GM18526 (cell line): ENCODE data around the gene PDXP.

Experiments
- POLR2A ChIP-seq: IDR thresholded peaks from 3 replicates; pipeline ENCODE4 v1.6.1; 2011; ENCODE audit not compliant: insufficient read length; ENCODE audit errors: extremely low read depth

Gene PDXP

DNA sequence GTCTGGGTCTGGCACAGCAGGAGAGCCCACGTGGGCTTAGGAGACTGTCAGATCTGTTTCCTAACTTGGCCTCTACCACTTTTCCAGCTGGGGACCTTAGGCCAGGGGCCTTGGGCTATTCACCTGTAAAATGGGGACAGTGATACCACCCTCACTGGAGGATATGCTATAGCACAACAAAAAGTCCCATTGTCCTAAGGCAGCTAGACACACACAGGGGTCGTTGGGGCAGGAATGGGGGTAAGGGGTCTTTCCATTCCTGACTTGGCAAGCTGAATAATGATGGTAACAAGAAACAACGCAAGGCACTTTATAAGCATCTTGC, 21.6 kb upstream of the PDXP start:
- no peak for TF ChIP-seq POLR2A

DNA sequence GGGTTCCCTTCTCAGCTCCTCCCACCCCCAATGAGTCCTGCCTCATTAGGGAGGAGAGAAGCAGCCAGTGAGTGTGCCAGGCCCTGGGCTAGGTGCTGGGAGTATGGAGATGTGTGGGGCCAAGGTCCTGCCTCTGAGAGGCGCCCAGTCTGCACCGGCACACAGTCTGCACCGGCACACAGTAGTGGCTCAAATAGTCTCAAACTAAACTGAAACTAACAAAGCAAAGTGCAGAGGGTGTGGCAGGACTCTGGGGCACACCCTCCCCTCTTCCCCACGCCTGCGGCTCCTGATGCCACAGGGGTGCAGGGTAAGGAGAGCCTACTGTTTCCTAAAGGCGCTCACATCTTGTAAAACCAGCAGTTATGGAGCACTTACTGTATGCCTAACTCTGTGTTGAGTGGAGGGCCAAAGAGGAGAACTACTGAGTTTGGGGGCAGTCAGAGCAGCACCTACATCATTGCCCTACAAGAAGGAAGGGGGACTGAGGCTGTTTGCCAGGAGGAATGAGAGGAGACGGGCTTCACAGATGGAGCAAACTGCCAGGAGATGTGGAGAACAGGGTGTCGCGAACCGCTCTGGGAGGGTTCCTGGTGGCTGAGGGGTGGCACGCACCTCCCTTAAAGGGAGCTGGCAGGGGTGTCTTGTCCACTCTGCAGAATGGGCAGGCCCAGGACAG, 20.0 kb upstream of the PDXP start:
- no peak for TF ChIP-seq POLR2A

DNA sequence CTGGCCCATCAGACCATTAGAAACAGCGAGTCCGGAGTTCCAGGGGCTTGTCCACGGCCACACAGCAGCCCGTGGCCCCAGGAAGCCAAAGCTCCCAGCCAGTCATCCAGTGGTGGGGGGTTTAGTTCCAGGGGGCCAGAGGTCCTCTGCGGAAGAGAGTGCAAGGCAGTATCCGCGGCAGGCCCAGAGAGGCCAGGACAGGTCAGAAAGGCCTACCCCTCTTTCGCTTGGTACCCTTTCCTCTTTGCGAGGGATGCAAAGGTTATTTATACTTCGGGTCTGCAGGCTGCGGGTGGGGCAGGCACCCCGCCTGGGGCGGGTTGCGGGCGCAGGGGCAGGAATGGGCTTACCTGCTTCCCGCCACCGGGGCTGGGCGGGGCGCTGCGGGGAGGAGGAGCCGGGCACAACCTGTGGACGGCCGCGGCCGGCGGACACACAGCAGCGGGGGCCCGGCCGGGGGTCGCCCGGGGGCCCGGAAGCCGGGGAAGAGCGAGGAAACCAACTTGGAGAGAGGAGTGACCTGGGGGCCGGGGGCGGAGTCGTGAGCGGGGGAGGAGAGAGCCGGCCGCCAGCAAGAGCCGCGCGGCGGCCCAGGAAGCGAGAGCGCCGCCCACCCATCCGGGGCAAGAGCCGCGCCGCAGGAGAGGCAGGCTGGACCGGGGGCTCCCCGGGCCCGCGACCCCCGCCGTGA, 19.3 kb upstream of the PDXP start, which contains the start of gene SH3BP1:
Gene SH3BP1, plus strand, starts transcription at position 600 of the 691 bp plus-strand sequence. CDS start 119 bp downstream, outside the sequence.
- peak; percentile 38 for TF ChIP-seq POLR2A

DNA sequence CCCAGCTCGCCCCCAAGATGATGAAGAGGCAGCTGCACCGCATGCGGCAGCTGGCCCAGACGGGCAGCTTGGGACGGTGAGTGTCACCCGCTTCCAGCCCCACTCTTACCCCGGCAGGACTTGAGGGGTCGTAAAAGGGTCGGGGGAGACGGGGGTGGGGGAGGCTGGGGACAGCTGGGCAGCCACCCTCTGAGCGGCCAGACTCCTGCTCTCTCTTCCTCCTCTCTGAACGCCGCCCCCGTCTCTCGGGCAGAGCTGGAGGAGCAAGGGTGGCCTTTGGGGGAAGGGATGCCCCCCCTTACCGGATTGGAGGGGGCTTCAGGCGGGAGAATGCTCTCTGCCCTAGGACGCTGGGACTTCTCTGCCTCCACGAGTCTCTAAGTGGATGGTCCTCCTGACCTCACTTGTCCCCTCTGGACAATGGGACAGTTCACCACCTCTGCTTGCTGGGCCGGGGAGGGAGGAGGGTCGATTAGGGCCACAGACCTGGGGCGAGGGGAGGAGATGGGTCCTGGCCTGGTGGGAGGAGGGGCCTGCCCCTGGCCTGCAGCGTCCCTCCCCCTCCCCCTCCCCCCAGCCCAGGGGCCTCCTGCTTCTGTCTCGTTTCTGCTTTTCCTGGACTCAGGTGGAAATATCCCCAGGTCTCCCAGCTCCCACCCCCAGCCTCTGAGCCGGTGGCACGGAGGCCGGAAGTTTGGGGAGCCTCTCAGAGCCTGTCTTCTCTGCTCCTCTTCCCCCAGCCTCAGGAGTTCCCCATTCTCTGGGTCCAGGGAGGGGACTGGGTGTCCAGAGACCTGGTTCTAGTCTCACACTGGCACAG, 18.5 kb upstream of the PDXP start:
- TF ChIP-seq POLR2A: no peak

DNA sequence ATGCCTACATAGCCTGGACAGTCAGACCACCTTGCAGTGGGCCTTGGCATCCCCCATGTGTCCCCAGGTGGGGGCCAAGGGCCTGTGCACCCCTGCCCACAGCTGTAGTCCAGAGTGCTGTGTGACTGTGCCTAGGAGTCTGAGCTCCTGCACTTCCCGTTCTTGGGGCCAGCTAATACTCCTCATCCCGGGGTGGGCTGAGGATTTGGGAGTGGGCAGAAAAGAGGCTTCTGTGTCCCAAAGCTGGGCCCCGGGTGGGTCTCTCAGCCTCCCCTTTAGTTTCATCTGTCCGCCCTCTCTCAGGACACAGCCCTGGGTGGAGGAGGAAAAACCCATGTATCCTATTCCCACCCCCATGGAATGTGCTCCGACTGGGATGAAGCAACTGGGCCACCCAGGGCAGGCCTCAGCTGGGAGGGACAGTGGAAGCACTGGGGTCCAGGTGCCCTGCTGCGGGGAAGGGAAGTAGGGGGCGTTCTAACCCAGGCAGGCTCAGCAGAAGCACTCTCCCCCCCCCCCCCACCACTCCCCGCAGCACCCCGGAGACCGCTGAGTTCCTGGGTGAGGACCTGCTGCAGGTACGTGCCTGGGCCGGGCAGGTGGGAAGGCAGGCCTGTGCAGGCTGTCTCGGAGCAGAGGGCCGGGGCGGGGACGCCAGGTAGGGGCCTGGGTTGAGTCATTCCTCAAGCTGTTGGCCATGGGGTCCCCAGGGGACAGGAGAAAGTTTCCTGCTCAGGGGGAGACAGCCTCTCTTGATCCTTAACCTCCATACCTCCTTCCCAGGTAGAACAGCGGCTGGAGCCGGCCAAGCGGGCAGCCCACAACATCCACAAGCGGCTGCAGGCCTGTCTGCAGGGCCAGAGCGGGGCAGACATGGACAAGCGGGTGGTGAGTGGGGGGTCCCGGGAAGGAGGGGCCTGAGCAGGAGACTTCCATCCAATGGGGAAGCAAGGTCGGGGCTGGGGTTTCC, 17.6 kb upstream of the PDXP start:
- no peak for TF ChIP-seq POLR2A

DNA sequence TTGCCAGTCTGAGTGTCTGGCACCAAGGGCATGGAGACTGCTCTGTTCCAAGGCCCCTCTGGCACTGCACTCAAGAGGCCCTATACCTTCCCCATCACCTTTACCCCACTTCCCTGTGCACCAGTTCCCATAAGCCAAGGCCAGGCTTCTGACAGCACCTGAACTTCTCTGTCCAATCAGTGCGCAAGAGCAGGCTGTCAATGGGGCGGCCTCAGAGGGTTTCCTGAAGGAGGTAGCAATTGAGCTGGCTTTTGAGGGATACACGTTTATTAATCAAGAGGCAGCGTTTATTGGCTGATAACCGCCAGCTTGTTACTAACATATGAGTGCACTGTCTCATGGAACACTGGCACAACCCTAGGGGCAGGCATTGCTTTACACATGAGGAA, 17.0 kb upstream of the PDXP start:
- no peak for TF ChIP-seq POLR2A

DNA sequence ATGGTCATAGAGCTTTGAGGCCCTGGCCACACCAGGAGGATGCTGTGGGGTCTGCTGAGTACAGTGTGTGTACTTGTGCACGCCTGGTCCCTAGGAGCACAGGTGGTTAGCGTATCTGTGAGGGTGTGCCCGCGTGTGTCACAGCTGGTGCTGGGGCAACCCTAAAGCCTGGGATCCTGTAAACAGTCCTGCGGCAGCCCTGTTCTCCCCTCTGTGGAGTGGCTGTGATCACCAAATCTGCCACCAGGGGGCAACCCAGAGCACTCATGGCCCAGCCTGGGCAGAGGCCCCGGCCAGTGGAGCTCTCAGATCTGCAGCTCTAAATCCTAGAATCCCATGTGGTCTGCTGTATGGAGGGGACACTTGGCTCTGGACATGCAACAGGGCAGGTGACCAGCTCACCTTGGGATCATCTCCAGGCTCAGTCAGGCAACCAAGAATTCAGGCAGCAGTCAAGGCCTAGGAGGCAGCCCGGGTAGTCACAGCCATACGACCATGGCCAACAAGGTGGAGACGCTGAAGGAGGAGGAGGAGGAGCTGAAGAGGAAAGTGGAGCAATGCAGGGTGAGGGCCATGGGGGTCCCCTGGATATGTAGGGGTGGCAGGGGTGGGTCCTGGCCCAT, 15.2 kb upstream of the PDXP start:
- no peak for TF ChIP-seq POLR2A

DNA sequence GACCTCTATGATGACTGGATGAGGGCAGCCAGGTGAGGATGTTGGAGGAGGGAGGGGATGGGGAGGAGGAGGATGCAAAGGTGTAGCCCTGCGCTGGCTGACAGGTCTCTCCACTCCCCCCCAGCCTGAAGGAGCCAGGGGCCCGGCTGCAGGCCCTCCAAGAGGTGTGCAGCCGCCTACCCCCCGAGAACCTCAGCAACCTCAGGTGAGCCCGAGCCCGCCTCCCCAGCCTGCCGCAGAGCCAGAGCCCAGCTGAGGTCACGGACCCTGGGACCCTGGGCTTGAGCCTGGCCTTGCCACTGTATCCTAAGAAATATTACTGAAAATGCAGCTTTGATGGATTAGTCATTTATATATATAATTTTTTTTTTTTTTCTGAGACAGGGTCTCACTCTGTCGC, 11.2 kb upstream of the PDXP start:
- no peak for TF ChIP-seq POLR2A

DNA sequence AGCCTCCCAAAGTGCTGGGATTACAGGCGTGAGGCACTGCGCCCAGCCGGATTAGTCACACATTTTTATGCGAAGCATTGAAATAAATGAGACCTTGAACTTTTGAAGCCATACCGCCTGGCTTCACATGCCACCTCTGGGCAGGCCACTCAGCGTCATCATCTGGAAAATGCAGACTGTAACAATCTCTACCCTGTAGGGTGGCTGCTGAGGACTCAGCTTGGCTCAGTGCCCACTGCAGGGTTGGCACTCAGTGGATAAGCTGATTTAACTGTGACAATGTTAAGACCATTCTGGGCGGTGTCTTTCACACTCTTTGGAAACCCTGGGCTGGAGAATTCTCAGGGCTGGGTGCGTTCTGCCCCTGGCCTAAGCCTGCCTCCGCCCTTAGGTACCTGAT, 10.6 kb upstream of the PDXP start:
- TF ChIP-seq POLR2A: no peak

DNA sequence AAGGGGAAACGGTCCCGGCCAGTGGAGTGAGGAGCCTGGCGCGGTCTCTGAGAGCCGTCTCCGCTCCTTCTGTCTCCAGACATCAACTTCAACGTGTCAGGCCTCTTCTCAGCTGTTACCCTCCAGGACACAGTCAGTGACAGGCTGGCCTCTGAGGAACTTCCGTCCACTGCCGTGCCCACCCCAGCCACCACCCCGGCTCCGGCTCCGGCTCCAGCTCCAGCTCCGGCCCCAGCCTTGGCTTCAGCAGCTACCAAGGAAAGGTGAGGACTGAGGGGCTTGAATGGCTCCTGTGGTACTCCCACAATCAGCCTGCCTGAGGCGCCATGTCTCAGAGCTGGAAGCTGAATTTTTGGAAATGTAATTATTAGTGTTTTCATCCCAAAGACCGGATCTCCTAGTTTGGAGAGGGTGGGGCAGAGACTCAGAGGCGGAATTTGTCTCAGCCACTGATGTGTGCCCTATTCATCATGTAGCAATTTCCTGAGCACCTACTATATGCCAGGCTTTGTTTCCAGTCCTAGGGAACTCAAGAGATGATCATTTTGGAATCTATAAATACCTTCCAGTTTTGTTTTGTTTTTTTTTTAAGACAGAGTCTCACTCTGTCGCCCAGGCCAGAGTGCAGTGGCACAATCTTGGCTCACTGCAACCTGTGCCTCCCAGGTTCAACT, 7.9 kb upstream of the PDXP start:
- no peak for TF ChIP-seq POLR2A

DNA sequence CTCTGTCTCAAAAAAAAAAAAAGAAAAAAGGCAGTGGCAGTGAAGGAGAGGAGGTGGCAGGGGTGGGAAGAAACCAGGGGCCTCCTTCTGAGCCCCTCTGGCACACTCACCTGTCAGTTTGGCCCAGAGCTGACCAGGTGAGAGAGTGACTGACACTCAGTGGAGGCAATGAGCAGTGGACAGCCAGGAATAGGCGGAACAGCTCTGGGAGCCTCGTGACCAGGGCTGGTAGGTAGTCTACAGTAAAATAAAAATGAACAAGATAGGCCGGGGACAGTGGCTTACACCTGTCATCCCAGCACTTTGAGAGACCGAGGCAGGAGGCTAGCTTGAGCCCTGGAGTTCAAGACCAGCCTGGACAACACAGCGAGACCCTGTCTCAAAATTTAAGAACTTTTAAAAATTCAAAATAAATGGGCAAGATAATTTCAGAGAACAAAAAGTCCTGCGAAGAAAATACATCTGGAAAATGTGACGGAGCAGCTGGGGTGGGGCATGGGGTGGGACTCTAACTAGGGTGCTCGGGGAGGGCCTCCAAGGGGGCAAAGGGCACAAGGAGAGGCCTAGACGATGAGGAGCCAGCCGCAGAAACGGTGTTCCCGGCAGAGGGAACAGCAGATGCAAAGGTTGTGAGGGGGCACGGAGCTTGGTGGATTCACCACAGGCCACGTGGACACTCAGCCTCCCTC, 3.8 kb upstream of the PDXP start:
- TF ChIP-seq POLR2A: no peak

DNA sequence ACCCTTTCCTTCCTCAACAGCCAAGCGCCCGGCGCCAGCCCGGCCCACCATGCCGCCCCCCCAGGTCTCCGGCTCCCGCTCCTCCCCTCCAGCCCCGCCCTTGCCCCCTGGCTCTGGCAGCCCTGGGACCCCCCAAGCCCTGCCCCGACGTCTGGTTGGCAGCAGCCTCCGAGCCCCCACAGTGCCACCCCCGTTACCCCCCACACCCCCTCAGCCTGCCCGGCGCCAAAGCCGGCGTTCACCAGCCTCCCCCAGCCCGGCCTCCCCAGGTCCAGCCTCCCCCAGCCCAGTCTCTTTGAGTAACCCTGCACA, 3.3 kb upstream of the PDXP start:
- TF ChIP-seq POLR2A: no peak

DNA sequence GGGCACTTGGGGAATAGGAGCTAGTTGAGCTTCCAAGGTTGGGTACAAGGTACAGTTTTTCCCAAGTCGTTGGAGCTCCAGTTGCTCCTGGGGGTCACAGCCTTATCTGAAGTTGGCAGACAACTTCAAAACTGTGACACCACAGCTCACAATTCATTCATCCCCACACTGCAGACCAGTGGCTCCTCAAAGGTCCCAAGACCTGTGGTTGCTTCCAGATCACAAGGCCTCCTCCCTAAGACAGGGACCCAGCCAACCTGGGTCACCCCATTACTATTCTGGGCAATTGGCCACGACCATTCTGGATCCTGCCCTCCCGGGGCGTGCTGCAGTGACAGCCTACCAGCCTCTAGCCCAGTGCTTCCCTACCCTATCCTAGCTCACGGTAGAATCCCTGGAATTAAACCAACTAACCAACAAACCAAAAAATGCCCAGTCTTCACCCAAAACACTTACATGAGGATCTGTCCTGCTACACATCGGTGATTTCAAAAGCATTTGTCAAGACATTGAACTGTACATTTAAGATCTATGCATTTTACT, 862 bp upstream of the PDXP start:
- no peak for TF ChIP-seq POLR2A
